ENCODE data around the gene SYNM.

The SYNM gene

DNA sequence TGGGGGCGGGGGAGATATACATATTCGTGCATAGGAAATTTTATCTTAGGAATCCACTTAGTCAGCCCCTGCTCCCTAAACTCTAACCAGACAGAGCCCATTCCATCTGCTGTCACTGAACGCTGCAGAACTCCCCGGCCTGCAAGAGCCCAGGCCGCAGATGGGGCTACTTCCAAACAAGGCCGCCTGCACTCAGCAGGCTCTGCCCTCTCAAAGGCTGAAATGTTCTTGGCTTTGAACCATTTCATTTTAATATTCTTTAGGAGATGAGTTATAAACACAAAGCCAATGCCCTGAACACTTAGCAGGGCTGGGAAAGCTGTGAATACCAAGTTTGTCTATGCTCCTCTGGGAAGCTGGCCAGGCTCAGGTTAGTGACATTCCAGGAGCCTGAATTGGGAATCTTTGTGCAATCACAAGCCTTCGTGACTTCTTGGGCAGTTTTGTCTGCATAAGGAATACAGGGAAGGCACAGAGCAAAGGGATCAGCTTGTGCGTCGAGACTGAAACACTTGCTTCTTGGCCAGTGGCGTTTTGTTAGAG lies 65.0 kb downstream of the SYNM start:
- DNase-seq = no peak

DNA sequence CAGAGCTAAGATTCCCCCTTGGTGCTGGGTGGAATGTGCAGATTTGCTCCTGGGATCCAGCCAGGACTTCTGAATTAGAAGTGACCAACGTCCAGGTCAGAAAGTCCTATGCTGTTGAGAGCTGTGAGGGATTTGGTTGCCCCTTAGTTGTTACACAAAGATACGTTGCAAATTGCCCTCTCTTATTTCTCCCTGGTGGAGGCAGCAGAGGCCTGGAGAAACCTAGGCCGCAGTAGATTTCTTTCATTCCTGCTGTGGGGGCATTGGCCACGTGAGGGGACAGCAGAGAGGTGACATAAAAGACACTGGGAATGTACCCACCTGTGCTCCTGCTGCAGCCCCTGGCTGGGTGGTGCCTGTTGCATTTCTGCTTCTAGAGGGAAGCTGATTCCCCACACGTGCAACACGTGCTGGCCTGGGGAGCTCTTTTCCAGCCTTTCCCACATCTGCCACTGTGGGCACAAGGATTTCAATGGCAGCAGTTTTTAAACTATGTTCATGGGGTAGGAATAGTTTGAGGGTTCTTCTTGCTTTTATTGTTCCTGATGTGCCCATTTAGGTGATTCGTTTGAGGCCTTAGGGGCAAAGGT lies 65.7 kb downstream of the SYNM start:
- no peak for DNase-seq

DNA sequence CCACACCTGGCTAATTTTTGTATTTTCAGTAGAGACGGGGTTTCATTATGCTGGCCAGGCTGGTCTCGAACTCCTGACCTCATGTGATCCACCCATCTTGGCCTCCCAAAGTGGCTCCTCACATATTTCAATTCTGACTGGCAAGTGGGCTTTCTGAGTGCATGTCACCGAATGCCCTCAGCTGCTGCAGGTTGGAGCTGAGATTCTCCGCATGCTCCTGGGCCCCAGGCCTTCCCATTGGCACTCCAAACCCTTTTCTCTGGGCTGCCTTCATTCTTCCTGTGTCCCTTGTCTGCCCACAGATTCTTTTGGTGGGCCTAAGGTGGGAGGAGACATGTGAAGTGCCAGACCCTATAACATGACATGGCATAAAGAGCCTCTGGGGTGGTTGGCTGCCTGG lies 67.3 kb downstream of the SYNM start:
- no peak for DNase-seq

DNA sequence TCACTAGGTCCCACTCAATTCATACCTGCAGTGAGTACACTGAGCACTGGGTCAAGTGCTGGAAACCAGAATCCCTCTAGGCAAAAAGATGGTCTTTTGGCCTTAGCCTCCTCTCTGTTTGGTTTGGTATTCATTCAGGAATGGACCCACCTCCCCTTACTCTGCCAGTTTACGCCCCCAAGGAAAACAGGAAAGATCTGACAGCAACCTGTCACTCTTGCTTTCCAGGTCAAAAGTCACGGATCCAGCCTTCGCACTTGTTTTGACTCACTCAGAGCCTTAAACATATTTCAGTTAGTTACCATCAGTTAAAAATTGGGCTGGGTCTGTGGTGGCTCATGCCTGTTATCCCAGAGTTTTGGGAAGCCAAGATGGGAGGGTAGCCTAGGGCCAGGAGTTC lies 68.1 kb downstream of the SYNM start:
- DNase-seq = no peak

DNA sequence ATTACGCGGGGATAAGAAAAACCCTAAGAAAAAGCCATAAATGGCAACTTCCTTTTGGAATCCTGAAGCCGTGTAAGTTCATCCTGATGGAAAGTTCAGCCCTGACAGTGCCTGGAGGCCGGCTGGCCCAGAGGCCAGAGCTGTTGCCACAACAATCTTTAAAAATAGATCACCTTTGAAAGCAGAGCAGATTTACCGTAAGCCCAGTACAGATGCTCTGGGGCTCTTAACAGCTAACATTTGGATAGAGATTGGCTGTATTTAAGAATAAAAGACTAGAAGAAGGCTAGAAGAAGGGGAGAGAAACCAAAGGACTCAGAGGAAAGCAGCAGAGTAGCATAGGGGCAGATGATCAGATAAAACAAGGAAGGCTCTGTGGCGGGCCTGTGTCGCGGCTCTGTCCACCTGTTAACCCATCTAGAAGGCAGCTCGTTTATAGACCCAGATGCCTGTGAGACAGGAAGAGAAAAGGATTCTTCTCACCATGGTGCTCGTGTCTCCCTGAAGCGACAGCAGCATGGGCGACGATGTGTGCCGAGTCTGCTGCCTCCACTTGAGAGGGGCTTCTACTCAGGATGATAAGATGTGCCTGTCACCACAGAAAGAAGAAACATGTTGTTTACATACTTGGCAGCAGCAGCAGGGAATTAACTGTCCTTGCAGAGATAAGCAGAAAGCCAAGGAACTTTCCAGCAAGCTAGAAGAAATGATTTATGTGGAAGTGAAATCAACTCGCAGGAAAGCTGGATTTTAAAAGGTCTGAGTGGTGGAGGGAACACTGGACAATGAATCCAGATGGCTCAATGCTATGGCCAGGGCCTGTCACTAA lies 69.9 kb downstream of the SYNM start:
- DNase-seq = no peak

DNA sequence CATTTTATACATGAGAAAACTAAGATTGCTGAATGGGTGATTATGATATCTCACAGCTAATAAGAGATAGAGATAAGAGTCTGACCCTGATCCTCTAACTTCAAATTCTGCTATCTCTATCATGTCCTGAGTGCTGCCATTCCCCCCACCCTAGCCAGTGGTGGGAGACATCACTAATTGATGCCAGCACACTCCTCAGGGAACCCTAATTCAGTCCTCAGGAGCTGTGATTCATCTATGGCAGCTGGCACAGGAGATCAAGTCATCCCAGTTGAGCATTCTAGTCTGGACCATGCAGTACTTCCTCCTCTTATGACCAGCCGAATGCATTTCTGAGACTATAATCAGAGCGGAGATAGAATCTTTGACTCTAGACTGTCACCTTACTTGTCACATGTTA lies 71.9 kb downstream of the SYNM start:
- DNase-seq = no peak

DNA sequence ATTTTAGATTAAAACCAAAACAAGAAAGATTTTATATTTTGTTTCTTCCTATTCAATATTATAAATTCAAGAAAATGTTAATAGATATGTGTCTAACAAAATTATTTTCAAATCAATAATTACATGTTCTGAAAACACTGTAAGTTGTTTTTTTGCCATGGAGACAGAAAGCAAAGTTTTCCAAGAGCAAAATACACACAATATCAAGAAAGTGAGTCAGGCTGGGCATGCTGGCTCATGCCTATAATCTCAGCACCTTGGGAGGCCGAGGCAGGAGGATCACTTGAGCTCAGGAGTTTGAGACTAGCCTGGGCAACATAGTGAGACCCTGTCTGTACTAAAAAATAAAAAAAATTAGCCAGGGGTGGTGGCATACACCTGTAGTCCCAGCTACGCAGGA lies 72.8 kb downstream of the SYNM start:
- DNase-seq = no peak

DNA sequence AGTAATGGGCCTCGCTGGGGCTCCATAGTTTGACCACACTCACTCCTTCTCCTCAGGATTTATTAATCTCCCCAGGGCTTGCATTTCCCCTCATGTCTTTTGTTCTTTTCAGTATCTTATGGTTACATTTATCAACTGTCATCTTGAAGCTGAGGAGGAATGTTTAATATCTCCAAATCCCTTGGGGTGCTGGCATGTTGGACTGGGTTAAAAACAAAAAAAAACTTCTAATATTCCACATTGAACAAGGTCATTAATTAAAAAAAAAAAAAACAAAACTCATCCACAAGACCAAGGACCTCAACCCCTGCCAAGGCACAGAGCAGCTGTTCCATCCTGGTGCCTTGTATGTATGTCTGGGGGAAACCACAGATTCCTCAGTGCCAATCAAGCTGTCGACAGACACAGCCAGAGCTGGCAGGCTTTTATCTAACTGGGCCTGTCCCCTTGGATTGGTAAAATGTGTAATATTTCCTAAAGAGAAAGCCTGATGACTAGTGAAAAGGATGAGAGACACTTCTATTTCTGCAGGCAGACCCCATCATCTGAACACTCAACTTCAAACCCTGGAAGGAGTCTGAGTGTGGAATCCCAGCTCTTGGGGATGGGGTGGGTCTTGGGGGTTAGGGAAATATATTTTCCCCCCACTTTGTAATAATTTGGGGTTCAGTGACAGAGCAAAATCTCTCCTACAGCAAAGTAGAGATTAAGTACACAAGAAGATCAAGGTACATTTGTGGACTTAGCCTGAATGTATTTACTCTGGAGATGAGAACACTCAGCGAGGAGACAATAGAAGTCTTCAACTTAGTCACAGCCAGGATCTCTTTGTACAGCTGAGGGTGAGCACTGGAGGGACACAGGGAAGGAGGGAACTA lies 75.4 kb downstream of the SYNM start:
- DNase-seq = peak in 1 of 3 experiments; percentile 11

DNA sequence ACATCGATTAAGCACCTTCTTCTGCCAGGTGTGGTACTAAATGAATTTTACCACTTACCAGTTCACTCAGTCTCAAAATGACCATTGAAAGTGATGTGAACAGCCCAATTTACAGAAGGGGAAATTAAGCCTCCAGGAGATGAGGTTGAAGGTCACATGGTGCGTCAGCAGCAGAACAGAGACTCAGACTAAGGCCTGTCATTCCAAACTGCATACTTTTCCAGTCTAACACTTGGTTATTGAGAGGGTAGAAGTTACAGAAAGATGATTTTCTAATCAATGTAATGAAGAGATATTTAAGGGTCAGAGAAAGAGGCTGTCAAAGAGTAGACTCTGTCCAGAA lies 76.1 kb downstream of the SYNM start:
- no peak for DNase-seq

DNA sequence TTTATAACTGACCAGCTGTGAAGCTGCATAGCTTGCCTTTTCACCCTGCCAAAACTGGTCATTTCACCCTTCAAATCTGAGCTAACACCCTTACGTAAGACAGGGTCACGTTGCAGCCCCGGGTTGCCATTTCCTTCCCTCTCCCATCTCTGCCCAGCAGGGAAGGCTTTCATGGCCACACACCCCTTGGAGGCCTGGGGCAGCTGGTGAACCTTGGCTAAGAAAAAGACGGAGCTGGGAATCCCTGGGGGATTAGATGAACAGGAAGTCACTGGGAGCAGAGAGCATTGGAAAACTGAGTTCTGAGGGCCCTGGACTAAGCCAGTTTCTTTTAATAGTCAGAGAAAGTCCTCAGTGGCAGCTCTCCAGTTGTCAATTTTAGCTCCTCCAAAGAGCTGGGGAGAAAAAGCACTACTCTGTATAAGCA lies 76.7 kb downstream of the SYNM start:
- peak in 2 of 3 experiments; percentile 5 to 28 for DNase-seq

DNA sequence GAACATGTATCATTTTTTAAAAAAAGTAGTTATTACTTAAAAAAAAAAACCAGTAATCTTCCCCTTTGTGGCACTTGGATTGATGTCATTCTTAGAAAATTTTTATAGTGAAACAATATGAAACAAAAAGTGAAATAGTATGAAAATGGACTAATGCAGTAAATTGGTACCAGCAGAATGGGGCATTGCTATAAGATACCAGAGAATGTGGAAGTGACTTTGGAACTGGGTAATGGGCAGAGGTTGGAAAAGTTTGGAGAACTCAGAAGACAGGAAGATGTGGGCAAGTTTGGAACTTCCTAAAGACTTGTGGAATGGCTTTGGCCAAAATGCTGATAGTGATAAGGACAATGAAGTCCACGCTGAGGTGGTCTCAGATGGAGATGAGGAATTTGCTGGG lies 77.9 kb downstream of the SYNM start:
- DNase-seq = no peak

Measured in NCI-H1417 (cell line).